ENCODE measurements around the gene TPCN1. TPM values are rescaled to one million over a fixed set of nuclear protein-coding genes. Genes with fewer than 3 reads are reported as not detected.

The TPCN1 gene
- total and polyA plus RNA-seq, 10 donors: 15.5 to 90.1 (median 46.7) TPM

DNA sequence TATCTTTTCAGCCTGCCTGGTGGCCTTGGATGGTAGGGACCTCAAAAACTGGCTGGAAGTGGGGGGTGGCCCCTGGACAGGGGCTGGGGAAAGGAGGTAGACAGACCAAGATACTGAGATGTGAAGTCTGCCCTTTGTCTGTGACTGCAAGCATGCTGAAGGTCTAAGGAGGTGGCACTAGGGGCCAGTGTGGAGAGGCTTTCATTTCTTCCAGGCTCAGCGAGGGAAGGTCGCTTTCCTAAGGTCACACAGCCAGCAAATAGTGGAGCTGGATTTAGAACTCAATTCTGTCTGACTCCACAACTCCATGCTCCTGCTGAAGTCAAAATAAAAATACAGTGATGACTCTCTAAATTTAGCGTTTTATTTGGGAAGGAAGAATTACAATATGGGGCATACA lies 125.8 kb downstream of the TPCN1 start:
- intact Hi-C loops (cut with DNase I; ENCODE audit: low total_unique reads): no loop called here
- H3K27me3 ChIP-seq (replicated peaks in 1 of 7): peaks cover 0 to 9% (median 0%) of the 10 kb centered on the region in 7 donors
- TF ChIP-seq POLR2AphosphoS5 (IDR thresholded peaks at IDR 0.05) (no peak), POLR2A (IDR thresholded peaks at IDR 0.05) (no peak)
- TF ChIP-seq, protein P1, sequence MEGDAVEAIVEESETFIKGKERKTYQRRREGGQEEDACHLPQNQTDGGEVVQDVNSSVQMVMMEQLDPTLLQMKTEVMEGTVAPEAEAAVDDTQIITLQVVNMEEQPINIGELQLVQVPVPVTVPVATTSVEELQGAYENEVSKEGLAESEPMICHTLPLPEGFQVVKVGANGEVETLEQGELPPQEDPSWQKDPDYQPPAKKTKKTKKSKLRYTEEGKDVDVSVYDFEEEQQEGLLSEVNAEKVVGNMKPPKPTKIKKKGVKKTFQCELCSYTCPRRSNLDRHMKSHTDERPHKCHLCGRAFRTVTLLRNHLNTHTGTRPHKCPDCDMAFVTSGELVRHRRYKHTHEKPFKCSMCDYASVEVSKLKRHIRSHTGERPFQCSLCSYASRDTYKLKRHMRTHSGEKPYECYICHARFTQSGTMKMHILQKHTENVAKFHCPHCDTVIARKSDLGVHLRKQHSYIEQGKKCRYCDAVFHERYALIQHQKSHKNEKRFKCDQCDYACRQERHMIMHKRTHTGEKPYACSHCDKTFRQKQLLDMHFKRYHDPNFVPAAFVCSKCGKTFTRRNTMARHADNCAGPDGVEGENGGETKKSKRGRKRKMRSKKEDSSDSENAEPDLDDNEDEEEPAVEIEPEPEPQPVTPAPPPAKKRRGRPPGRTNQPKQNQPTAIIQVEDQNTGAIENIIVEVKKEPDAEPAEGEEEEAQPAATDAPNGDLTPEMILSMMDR (IDR thresholded peaks at IDR 0.05 in 8 of 11, conservative IDR thresholded peaks at IDR 0.05 in 3 of 11): no peak
- no peaks in the 10 kb centered on the region for H3K36me3 ChIP-seq
- H3K27ac ChIP-seq: no peak overlapping the region
- 90 to 98% (median 95%) methylated on average over 3 of the region's 3 CpGs for WGBS, 5 donors
- H3K9me3 ChIP-seq: no peaks in the 10 kb centered on the region
- no peak for DNase-seq
- H3K4me1 ChIP-seq: no peaks in the 10 kb centered on the region
- H3K4me3 ChIP-seq: no peak overlapping the region

DNA sequence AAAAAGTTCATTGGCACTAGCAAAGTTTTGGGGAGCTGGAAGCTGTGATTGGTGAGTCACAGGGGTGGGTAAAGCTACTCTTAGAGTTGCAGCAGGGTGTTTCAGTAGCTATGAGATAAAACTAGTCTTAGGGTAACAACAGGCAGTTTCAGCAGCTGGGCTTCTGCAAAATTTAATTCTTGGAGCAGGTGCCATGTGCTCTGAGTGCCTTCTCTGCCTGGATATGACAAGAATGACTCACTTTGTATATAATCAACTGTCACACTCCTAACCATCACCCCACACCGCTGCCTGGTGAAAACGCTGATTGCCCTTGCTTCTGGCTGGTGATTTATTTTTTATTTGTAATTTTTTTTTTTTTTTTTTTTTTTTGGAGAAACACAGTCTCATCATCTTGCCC lies 126.6 kb downstream of the TPCN1 start:
- 85 to 92% (median 91%) methylated on average over 2 of the region's 2 CpGs for WGBS, 5 donors
- TF ChIP-seq, protein P1 (IDR thresholded peaks at IDR 0.05 in 8 of 11, conservative IDR thresholded peaks at IDR 0.05 in 3 of 11): no peak
- H3K27ac ChIP-seq: no peak overlapping the region
- no peaks in the 10 kb centered on the region for H3K36me3 ChIP-seq
- no peak for DNase-seq
- peaks cover 0 to 9% (median 0%) of the 10 kb centered on the region in 7 donors for H3K27me3 ChIP-seq (replicated peaks in 1 of 7)
- intact Hi-C loops (cut with DNase I; ENCODE audit: low total_unique reads): no loop called here
- no peaks in the 10 kb centered on the region for H3K4me1 ChIP-seq
- H3K4me3 ChIP-seq: no peak overlapping the region
- H3K9me3 ChIP-seq: no peaks in the 10 kb centered on the region

Small RNAs within 50 kb of the gene (microRNA-seq; reads per million reads assigned to microRNA genes)
- gene MIR6762: 0 to 1.8 (median 0.28) reads per million in 3 donors

Small RNAs within 50 kb of the gene (small RNA-seq; reads per million reads assigned to genes)
- 0 to 0.08 (median 0) reads per million in 4 donors for gene MIR6762
- gene RF00019: 0 reads per million in 4 donors

Other genes with a start within 250 kb of the TPCN1 start
- 10 to 100 TPM; 37.9 to 71.4 (median 48.7) TPM for gene OAS2, start 242.9 kb upstream of the TPCN1 start, total RNA-seq
- gene OAS2, start 242.9 kb upstream of the TPCN1 start, polyA plus RNA-seq: 10 to 100 TPM; 21.0 to 32.1 (median 25.6) TPM
- gene DTX1, start 164.7 kb upstream of the TPCN1 start, total RNA-seq: 100 to 1,000 TPM in 2 of 7 donors, 10 to 100 TPM in 5; 54.6 to 141 (median 76.1) TPM
- gene DTX1, start 164.7 kb upstream of the TPCN1 start, polyA plus RNA-seq: 100 to 1,000 TPM in 1 of 3 donors, 10 to 100 TPM in 2; 53.4 to 102 (median 96.7) TPM
- gene RASAL1, start 85.7 kb upstream of the TPCN1 start, total RNA-seq: 1 to 10 TPM in 1 of 7 donors, under 1 TPM in 4, not detected in 2; 0.13 to 1.7 (median 0.57) TPM
- 1 to 10 TPM in 1 of 3 donors, under 1 TPM in 2; 0.58 to 1.1 (median 0.91) TPM for gene RASAL1, start 85.7 kb upstream of the TPCN1 start, polyA plus RNA-seq
- not detected for gene CFAP73, start 71.7 kb upstream of the TPCN1 start, total RNA-seq
- gene CFAP73, start 71.7 kb upstream of the TPCN1 start, polyA plus RNA-seq: under 1 TPM; 0.64 to 0.71 (median 0.70) TPM
- 10 to 100 TPM; 44.4 to 73.1 (median 59.8) TPM for gene DDX54, start 36.0 kb upstream of the TPCN1 start, total RNA-seq
- gene DDX54, start 36.0 kb upstream of the TPCN1 start, polyA plus RNA-seq: 10 to 100 TPM; 47.9 to 80.3 (median 69.9) TPM
- 10 to 100 TPM; 11.1 to 15.6 (median 11.9) TPM for gene RITA1, start 35.7 kb upstream of the TPCN1 start, total RNA-seq
- 10 to 100 TPM in 2 of 3 donors, 1 to 10 TPM in 1; 9.0 to 15.5 (median 13.0) TPM for gene RITA1, start 35.7 kb upstream of the TPCN1 start, polyA plus RNA-seq
- 100 to 1,000 TPM in 2 of 7 donors, 10 to 100 TPM in 5; 54.7 to 126 (median 84.4) TPM for gene SLC8B1, start 113.6 kb downstream of the TPCN1 start, total RNA-seq
- 10 to 100 TPM; 15.0 to 47.1 (median 32.5) TPM for gene SLC8B1, start 113.6 kb downstream of the TPCN1 start, polyA plus RNA-seq
- 10 to 100 TPM; 27.9 to 38.8 (median 30.6) TPM for gene PLBD2, start 137.1 kb downstream of the TPCN1 start, total RNA-seq
- 1 to 10 TPM; 4.2 to 9.0 (median 4.3) TPM for gene PLBD2, start 137.1 kb downstream of the TPCN1 start, polyA plus RNA-seq
- gene SDS, start 182.4 kb downstream of the TPCN1 start, total RNA-seq: 1 to 10 TPM in 2 of 7 donors, under 1 TPM in 4, not detected in 1; 0.61 to 3.4 (median 0.94) TPM
- gene SDS, start 182.4 kb downstream of the TPCN1 start, polyA plus RNA-seq: 1 to 10 TPM; 1.2 to 3.5 (median 1.7) TPM
- gene SDSL, start 200.9 kb downstream of the TPCN1 start, total RNA-seq: 1 to 10 TPM; 2.0 to 8.4 (median 4.7) TPM
- 10 to 100 TPM in 1 of 3 donors, 1 to 10 TPM in 2; 5.2 to 12.1 (median 8.9) TPM for gene SDSL, start 200.9 kb downstream of the TPCN1 start, polyA plus RNA-seq

All from spleen (tissue), 11 donors.